HG02973 (cell line): ENCODE results near the gene DLST.

ENCODE experiments used
- ATAC-seq: cut with Tn5 transposase; IDR thresholded peaks from one replicate; pipeline ENCODE4 v1.9.1; 2021; ENCODE audit warnings: moderate library complexity; ENCODE audit not compliant: unreplicated experiment

Gene DLST

DNA sequence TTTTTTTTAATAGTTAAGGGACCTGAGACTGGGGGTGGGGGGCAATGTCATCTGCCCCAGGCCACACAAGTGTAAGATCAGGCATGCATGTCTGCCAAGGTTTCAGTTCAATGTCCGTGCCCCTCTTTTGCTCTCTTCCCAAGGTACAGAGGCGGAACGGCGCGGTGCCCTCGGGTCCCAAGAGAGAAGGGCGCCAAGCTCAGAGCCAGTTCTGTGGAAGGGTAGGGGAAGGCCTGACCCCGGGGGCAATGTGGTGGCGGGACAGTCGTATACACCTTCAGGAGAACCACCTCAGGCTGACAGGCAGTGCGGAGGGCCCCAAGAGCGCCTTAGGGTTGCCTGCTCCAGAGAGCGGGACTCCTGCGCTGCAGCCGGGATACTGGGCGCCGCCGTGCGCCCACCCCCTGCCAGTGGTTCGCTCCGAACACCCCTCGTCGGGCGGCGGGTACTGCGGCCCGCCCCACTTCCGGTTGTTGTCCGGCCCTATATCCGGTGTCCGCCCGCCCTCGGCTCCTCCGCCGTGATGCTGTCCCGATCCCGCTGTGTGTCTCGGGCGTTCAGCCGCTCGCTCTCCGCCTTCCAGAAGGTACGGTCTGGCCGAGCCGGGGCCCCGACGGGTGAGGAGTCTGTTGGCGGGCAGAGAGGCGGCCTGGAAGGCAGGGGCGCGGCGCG lies at the start of gene DLST:
Gene DLST, plus strand, starts transcription at position 486 of the 672 bp plus-strand sequence. Its CDS starts 38 bp downstream, at position 524.
- ATAC-seq = peak; percentile 88

DNA sequence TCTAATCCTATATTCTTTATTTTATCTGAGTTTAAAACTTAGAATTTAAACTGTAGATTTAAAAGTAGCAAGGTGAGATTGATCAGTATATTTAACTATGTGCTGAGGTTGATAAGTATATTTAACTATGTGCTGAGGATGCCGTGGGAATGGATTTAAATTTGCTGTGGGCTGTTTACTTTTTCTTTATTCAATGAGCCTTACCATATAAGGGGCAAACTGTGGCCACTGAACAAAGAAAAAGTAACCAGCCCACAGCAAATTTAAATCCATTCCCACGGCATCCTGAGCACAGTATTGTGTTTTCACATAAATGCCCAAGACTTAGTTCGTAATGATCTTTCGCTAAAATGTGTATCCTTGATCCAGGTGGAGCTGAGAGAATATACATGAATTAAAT lies 48.9 kb upstream of the DLST start:
- ATAC-seq = no peak

GRCh38 chr14:74834692-74835392 lies 46.9 kb upstream of the DLST start:
- ATAC-seq = no peak

DNA sequence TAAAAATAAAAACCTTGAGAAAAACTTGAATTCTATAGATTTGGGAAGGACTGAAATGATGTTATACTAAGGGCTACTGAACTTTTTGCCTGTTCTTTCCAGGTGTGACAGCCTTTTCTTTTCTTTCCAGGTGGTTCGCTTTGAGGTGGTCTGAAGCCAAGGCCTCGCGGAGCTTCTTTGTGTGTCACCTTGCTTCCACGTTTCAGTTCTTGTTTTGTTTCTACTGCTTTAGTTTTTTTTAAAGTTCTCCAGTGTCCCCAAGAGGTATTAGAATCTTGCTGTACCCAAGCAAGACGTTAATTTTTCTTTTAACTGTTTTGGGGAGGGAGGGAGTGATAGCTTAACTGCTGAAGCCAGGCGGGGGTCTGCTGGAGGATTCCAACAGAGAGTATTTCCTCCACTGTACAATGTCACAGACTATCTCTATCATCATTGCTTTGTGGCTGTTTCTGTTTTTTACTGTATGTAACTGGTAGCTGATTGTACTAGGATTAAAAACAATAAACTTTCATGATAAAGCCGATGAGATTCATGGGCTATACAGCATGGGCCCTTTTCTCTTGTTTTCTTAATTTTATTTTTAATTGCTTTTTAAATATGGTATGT lies 46.0 kb upstream of the DLST start:
- no peak for ATAC-seq

GRCh38 chr14:74836251-74836960 lies 45.3 kb upstream of the DLST start:
- ATAC-seq = no peak

DNA sequence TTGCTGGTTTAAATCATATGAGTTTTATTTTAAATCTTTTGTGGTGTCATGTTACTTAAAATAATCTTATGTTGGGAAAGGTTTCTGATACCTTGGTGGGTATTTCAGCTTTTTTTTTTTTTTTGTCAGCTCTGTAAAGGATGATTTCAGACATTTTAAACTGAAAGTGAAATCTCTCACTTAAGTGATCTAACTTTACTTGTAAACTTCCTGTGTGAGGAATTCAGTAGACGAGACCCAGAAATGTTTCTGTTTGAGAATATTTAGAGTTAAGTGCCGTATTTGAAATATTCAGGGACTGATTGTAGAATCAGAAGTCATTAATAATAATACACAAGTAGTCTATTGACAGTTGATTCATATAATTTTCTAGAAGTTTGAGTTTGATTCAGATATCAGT lies 43.5 kb upstream of the DLST start:
- no peak for ATAC-seq

DNA sequence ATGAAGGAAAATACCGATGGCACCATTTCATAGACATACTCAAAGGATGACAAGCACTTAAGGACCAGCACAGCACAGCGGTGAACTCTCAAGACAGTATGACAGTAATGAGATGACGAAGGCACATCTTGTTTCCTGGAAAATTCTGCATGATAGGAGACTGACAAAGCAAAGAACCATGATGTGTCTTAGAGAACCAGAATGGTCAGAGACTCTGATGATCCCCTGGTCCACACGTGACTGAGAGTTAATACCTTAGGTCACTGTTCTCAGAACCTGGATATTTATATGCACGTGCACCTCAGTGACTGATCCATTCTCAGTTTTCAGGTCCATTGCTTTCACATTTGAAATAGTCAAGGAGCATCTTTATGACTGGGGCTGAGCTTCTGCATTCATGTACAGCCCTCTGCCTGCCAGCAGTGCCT lies 41.1 kb upstream of the DLST start:
- ATAC-seq = peak; percentile 42

- ATAC-seq = peak; percentile 75
Measured at GRCh38 chr14:74841230-74842207, 40.2 kb upstream of the DLST start.

GRCh38 chr14:74843653-74844052 lies 38.1 kb upstream of the DLST start:
- no peak for ATAC-seq

DNA sequence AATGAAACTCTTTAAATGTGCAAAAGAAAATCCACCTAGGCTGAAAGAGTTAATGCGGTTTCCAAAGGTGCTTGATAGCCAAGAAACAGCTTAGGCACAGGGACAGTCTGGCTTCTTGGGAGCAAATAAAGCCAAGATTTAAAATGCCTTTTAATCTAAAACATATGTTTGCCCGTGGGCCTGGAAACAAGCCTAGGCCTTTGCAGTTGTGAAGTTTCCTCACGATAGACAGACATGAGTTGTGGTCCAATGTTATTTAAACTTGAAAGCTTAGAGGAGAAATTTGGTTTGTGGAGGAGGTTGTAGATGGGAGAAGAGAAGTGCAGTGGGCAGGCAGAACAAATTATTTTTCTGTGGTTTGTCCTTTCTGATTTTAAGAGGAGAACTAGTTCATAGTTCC lies 35.5 kb upstream of the DLST start:
- ATAC-seq = no peak

DNA sequence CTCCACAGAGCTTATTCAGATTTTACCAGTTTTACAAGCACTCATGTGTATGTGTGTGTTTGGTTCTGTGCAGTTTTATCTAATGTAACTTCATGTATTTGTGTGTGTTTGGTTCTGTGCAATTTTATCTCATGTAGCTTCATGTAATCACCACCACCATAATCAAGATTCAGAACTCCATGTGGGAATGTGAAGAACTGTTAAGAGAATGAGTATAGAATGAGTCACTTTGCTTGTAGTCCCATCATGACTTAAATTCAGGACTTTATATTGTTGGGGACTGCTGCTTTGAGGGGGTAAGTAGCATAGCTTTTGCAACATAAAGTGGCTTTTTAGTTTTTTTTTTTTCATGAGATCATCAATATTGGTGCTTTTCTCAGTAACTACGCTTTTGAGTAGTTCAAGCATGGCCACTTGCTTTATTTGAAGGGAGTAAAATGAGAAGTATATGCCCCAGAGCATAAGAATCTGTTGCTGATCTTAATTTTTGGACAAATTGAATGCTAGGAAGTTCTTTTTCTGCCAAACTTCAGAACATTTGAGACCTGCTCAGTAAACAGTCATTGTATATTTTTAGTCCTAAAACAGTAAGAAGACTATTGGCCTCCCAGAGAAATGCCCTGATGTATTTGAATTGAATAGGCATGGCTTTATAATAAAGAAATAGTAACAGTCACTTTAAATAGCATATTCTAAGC lies 34.6 kb upstream of the DLST start:
- no peak for ATAC-seq

GRCh38 chr14:74848768-74849167 lies 32.9 kb upstream of the DLST start:
- no peak for ATAC-seq

GRCh38 chr14:74852922-74853530 lies 28.7 kb upstream of the DLST start:
- no peak for ATAC-seq

DNA sequence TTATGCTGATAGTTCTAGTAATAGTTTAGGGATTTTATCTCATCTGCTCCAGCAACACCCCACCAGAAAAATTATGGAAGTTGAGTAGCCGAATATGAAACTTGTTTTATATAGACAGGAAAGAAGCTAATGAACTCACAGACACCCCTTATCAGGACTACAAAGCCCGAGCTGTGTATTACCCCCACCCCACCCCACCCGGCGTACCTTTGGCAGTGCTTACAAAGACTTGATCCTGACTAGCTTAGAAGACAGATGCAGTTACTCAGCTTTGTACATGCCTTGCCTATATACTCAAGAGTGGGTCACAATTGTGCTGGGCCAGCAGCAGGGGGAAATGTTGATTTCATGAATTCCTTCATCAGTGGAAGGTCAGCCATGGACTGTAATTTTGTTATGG lies 28.1 kb upstream of the DLST start:
- ATAC-seq = no peak

DNA sequence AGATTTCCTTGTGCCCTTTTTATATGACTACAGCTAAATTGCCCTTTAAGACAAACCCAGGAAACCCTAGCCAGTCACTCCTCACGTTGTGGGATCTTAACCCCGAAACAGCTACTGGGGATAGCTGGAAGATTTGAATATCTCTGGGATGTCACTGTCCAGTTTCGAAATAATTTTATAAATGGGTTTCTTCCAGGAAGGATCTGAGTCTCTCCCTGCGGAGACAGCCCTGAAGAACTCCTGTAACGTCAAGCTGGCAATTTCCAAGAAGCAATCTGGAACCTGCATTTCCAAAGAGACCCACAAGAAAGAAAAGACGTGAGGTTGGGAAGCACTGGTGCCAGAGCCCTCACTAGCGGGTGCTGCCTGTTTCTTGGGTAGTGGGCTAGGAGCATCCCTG lies 26.7 kb upstream of the DLST start:
- no peak for ATAC-seq

DNA sequence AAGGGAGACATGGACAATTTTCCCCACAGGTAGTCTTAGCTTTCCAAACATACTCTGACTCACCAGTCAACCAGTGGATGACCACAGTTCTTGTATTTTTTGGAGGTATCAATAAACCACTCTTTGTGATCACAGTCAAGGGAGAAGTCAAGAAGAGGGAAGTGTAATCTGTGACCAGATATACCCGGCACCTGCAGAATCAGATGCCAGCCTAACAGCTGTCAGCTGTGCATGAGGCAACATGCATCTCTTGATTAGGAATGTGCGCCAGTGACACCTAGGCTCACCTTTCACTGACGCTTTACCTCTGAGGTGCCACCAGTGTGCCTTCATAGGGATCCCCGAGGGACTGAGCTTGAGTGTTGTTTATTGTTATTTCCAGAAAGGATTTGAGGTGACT lies 25.8 kb upstream of the DLST start:
- ATAC-seq = no peak

DNA sequence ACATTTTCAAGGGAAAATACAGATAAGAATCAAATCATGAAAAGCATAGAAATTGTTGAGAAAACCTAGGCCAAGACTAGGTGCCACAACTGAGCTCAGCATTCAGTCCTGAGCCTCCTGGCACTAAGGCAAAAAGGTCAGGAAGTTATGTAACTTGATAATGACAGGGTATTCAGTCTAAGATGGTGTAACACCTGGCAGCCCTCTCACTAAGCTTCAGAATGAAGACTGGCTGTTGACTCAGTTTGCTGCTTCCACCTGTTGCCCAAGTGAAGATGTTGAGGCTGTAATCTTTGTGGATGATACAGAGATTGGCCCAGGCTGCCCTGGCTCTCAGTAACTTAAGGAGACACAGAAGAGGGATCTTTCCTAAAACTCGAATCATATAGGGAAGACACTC lies 25.4 kb upstream of the DLST start:
- ATAC-seq = no peak

DNA sequence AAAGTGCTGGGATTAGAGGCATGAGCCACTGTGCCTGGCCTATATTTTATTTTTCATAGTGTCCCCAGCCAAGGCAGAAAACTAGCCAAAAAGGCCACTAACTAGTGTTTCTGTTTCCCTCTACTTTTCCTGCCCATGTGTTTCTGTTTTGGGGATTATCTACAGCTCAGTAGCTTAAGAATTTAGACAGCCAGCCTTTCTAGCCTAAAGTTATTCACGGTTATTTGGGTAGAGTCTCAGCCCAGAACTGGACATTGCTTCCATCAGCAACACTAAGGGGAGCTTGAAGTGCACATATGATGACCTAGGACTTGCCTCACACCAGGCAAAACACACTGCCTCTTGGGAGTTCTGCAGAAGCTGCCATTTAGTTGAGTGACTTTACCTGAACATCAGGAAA lies 23.7 kb upstream of the DLST start:
- ATAC-seq = no peak

GRCh38 chr14:74859757-74860552 lies 21.8 kb upstream of the DLST start:
- ATAC-seq = no peak
